ENCODE measurements around the gene MRPL45. TPM values are rescaled to one million over a fixed set of nuclear protein-coding genes. Genes with fewer than 3 reads are reported as not detected.
"Not testable (repeated sequence)": the region's sequence is repeated elsewhere in the genome, so short reads cannot be mapped to it uniquely, and the experiment has no call there.

MRPL45 gene
- 24.7 TPM for total RNA-seq (2021; ENCODE audit: unreplicated experiment)
- polyA plus RNA-seq (2012; ENCODE audit: insufficient read length) = 17.8 TPM
- percentile 64 among the genes with signal in this experiment for Bru-seq, nascent RNA
- BruChase-seq, experiment 1, labeled RNA remaining after a 2-hour chase = percentile 68 among the genes with signal in this experiment
- percentile 75 among the genes with signal in this experiment for BruChase-seq, experiment 2, labeled RNA remaining after a 6-hour chase
- long read RNA-seq, transcript MRPL45-203 (8 exons, 1,705 nt) = major isoform, 29 of 41 reads
- long read RNA-seq, partial matches to known transcripts = 12 of 41 reads
- long read RNA-seq, other reads (novel, unspliced or antisense) = 0 of 41 reads

DNA sequence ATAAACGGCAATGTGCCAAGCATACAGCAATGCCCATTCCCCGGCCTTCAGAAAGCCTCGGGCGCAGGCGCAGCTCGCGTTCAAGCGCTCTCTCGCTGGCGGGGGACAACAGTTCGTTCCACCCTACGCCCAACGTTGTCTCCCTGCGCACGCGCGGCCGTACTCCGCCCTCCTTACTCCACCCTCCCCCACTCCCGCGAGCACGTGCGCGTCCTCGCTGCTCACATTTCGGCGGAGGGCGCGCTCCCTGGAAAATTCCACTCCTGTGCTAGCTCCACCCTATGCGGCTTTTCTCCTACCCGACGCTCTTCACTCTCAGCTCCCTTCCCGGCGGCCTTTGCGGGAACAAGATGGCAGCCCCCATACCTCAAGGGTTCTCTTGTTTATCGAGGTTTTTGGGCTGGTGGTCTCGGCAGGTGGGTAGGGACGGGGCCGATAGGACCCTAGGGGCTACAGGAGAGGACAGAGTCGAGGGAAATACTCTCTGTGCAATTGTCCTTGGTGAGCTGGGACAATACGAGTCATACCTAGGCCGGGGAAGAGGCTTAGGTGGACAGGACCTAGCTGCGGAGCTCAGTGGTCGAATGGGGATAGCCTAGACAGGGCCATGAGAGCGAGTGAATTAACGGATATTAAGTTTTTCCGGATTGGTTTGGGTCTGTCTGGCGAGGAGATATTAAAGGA lies at the start of gene MRPL45:
TSS of gene MRPL45 (plus strand) at position 335 of the 684 bp plus-strand sequence. CDS start at position 351, 16 bp downstream.
- BruUV-seq (replicated peaks); POLR2A ChIA-PET: not testable (repeated sequence)
- CTCF ChIA-PET = interaction anchor here (0.6 kb wide), 1 partner anchor 16 kb away, joined by 3 read pairs; no protein-coding TSS in a partner anchor

GRCh38 chr17:38253191-38253590 lies 43.8 kb upstream of the MRPL45 start:
- ATAC-seq; POLR2A ChIA-PET; CTCF ChIA-PET; H3K4me1 ChIP-seq (ENCODE audit: control insufficient read depth, insufficient read depth, low read length); DNase-seq (ENCODE audit: low read depth, low spot score); intact Hi-C loops (cut with micrococcal nuclease; ENCODE audit: unreplicated experiment); BruUV-seq (replicated peaks); H3K36me3 ChIP-seq (ENCODE audit: control insufficient read depth, insufficient read depth, low read length); H3K4me3 ChIP-seq (ENCODE audit: low read depth in 2 of 2, low read length in 2 of 2); H3K27ac ChIP-seq (ENCODE audit: low read length); in situ Hi-C loops (cut with HindIII; ENCODE audit: low pct_unique_long_range_greater_than_20kb, low sequenced_read_pairs); H3K9me3 ChIP-seq (ENCODE audit: control insufficient read depth, insufficient read depth, low read depth, low read length); H3K27me3 ChIP-seq (ENCODE audit: control insufficient read depth, insufficient read depth, low read length): not testable (repeated sequence)

More for the DNA sequence above, at the start of gene MRPL45:
- TF ChIP-seq POLR2AphosphoS5 (IDR thresholded peaks at IDR 0.05; ENCODE audit: low read depth, low read length) = peak; percentile 40; the same call in 1 of the 2 replicates
- peak within 1 kb of the TSS; percentile 54 to 70 for H3K4me3 ChIP-seq (ENCODE audit: low read depth in 2 of 2, low read length in 2 of 2)
- H3K36me3 ChIP-seq (ENCODE audit: control insufficient read depth, insufficient read depth, low read length); intact Hi-C loops (cut with micrococcal nuclease; ENCODE audit: unreplicated experiment); H3K9me3 ChIP-seq (ENCODE audit: control insufficient read depth, insufficient read depth, low read depth, low read length); in situ Hi-C loops (cut with HindIII; ENCODE audit: low pct_unique_long_range_greater_than_20kb, low sequenced_read_pairs); H3K4me1 ChIP-seq (ENCODE audit: control insufficient read depth, insufficient read depth, low read length); H3K27me3 ChIP-seq (ENCODE audit: control insufficient read depth, insufficient read depth, low read length): not testable (repeated sequence)
- peak within 1 kb of the TSS; percentile 73 for H3K27ac ChIP-seq (ENCODE audit: low read length)
- ATAC-seq = peak; percentile 100
- peak; percentile 88 for DNase-seq (ENCODE audit: low read depth, low spot score)

DNA sequence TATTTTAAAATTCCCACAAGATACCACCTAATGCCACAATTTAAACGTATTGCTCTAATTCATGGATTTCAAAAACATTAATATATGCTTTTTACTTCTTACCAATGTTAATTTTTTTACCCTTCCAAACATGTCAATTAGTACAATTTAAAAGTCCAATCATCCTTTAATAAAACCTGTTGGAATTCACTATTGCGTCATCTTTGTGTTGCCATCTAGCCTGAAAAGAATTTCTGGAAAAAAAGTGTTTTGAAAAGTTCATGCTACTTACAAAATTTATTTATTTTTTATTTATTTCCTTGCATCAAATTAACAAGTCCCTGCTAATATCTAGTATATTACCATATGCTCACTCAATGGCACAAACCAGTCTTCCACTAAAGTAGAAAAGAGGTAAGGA lies 42.6 kb upstream of the MRPL45 start:
- intact Hi-C loops (cut with micrococcal nuclease; ENCODE audit: unreplicated experiment); H3K36me3 ChIP-seq (ENCODE audit: control insufficient read depth, insufficient read depth, low read length); H3K27ac ChIP-seq (ENCODE audit: low read length); ATAC-seq; H3K27me3 ChIP-seq (ENCODE audit: control insufficient read depth, insufficient read depth, low read length); in situ Hi-C loops (cut with HindIII; ENCODE audit: low pct_unique_long_range_greater_than_20kb, low sequenced_read_pairs); BruUV-seq (replicated peaks); CTCF ChIA-PET; H3K9me3 ChIP-seq (ENCODE audit: control insufficient read depth, insufficient read depth, low read depth, low read length); H3K4me1 ChIP-seq (ENCODE audit: control insufficient read depth, insufficient read depth, low read length); H3K4me3 ChIP-seq (ENCODE audit: low read depth in 2 of 2, low read length in 2 of 2); POLR2A ChIA-PET; DNase-seq (ENCODE audit: low read depth, low spot score): not testable (repeated sequence)

DNA sequence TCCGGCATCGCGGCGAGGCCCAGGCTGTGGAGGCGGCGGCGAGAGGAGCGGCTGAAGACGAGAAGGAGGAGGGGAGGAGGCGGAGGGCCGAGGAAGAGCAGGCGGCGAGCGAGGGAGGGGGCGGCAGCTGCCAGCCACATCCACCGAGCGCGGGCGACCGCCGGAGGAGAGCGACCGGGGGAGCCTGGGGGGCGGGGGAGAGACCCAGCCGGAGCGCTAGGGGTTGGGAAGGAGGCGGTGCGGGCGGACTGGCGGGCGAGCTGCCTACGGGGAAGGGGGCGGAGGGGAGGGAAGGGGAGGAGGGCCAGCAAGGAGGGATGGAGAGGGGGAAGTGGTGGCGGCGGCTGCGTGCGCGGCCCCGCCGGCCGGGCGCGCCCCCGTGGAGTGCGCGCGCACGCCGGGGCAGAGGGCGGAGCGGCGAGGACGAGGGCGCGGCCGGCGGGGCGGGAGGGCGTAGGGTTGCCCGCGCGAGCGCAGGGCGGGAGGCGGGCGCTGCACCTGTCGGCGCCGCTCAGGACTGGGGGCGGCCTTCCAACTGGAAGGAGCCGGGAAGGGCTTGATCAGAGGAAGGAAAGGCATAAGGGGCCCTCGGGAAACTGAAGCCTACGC lies 39.9 kb upstream of the MRPL45 start:
- peak; percentile 92 for ATAC-seq
- intact Hi-C loops (cut with micrococcal nuclease; ENCODE audit: unreplicated experiment); POLR2A ChIA-PET; H3K36me3 ChIP-seq (ENCODE audit: control insufficient read depth, insufficient read depth, low read length); CTCF ChIA-PET; H3K27ac ChIP-seq (ENCODE audit: low read length); in situ Hi-C loops (cut with HindIII; ENCODE audit: low pct_unique_long_range_greater_than_20kb, low sequenced_read_pairs); H3K4me1 ChIP-seq (ENCODE audit: control insufficient read depth, insufficient read depth, low read length); H3K9me3 ChIP-seq (ENCODE audit: control insufficient read depth, insufficient read depth, low read depth, low read length); BruUV-seq (replicated peaks); H3K27me3 ChIP-seq (ENCODE audit: control insufficient read depth, insufficient read depth, low read length); DNase-seq (ENCODE audit: low read depth, low spot score): not testable (repeated sequence)
- H3K4me3 ChIP-seq (ENCODE audit: low read depth in 2 of 2, low read length in 2 of 2) = peak overlapping the region; percentile 36 to 52

DNA sequence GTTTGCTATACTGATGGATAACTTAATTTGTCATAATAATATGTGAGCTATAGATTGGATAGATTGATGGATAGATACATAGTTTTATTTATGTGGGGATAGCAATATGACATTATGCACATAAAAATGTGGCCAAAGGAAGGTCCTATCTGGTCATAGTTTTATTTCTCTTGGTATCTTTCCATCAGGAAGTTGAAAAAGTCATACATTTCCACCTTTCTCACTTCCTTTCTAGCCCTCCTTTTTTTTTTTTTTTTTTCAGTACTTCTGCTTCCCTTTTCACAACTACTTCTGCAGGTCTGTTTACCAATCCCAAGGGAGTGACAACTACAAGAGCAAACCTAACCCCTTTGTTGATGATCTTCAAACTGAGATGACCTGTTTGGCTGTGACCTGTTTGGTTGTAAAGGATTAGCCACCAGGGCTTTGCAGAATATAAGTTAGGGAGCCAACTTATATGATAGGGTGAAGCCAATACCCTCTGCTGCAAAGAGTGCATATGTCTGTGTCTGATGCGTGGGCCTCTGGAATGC lies 30.9 kb upstream of the MRPL45 start:
- H3K4me3 ChIP-seq (ENCODE audit: low read depth in 2 of 2, low read length in 2 of 2); intact Hi-C loops (cut with micrococcal nuclease; ENCODE audit: unreplicated experiment); H3K27me3 ChIP-seq (ENCODE audit: control insufficient read depth, insufficient read depth, low read length); ATAC-seq; CTCF ChIA-PET; H3K36me3 ChIP-seq (ENCODE audit: control insufficient read depth, insufficient read depth, low read length); H3K4me1 ChIP-seq (ENCODE audit: control insufficient read depth, insufficient read depth, low read length); H3K27ac ChIP-seq (ENCODE audit: low read length); POLR2A ChIA-PET; H3K9me3 ChIP-seq (ENCODE audit: control insufficient read depth, insufficient read depth, low read depth, low read length); DNase-seq (ENCODE audit: low read depth, low spot score); in situ Hi-C loops (cut with HindIII; ENCODE audit: low pct_unique_long_range_greater_than_20kb, low sequenced_read_pairs); BruUV-seq (replicated peaks): not testable (repeated sequence)

DNA sequence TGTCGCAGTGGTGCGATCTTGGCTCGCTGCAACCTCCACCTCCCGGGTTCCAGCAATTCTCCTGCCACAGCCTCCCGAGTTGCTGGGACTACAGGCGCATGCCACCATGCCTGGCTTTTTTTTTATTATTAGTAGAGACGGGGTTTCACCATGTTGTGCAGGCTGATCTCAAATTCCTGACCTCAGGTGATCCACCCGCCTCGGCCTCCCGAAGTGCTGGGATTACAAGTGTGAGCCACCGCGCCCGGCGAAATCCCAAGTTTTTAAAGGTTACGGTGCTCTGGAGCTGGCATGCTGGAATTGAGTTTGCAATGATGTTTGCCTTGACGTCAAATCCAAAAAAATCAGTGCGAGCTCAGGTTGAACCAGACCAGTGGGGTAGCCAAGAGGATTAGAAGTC lies 30.4 kb upstream of the MRPL45 start:
- H3K27me3 ChIP-seq (ENCODE audit: control insufficient read depth, insufficient read depth, low read length); POLR2A ChIA-PET; DNase-seq (ENCODE audit: low read depth, low spot score); H3K36me3 ChIP-seq (ENCODE audit: control insufficient read depth, insufficient read depth, low read length); intact Hi-C loops (cut with micrococcal nuclease; ENCODE audit: unreplicated experiment); H3K4me1 ChIP-seq (ENCODE audit: control insufficient read depth, insufficient read depth, low read length); BruUV-seq (replicated peaks); CTCF ChIA-PET; ATAC-seq; in situ Hi-C loops (cut with HindIII; ENCODE audit: low pct_unique_long_range_greater_than_20kb, low sequenced_read_pairs); H3K9me3 ChIP-seq (ENCODE audit: control insufficient read depth, insufficient read depth, low read depth, low read length); H3K27ac ChIP-seq (ENCODE audit: low read length); H3K4me3 ChIP-seq (ENCODE audit: low read depth in 2 of 2, low read length in 2 of 2): not testable (repeated sequence)

- in situ Hi-C loops (cut with HindIII; ENCODE audit: low pct_unique_long_range_greater_than_20kb, low sequenced_read_pairs); CTCF ChIA-PET; BruUV-seq (replicated peaks); POLR2A ChIA-PET; H3K27me3 ChIP-seq (ENCODE audit: control insufficient read depth, insufficient read depth, low read length); H3K4me1 ChIP-seq (ENCODE audit: control insufficient read depth, insufficient read depth, low read length); H3K27ac ChIP-seq (ENCODE audit: low read length); intact Hi-C loops (cut with micrococcal nuclease; ENCODE audit: unreplicated experiment); DNase-seq (ENCODE audit: low read depth, low spot score); ATAC-seq; H3K9me3 ChIP-seq (ENCODE audit: control insufficient read depth, insufficient read depth, low read depth, low read length); H3K36me3 ChIP-seq (ENCODE audit: control insufficient read depth, insufficient read depth, low read length); H3K4me3 ChIP-seq (ENCODE audit: low read depth in 2 of 2, low read length in 2 of 2): not testable (repeated sequence)
Measured at GRCh38 chr17:38268138-38268537, 28.8 kb upstream of the MRPL45 start.
